Gastroesophageal sphincter (tissue), 4 donors: ENCODE measurements around the gene RAD51B. TPM values are rescaled to one million over a fixed set of nuclear protein-coding genes. Genes with fewer than 3 reads are reported as not detected.

Experiments used
- ATAC-seq: fragments of 150-250 bp; one replicate; pipeline ENCODE4 v1.9.1; 2016; ENCODE audit warnings: mild to moderate bottlenecking, moderate library complexity
- H3K27ac ChIP-seq, 4 donors: fragments of 200-600 bp; sonication (generic) in 3 of 4; 1 replicate in 3 of 4; 2 replicates in 1 of 4; pipeline ENCODE4 v1.5.1; 2016 to 2019
- H3K27me3 ChIP-seq: fragments of 200-600 bp; sonication (generic); one replicate; pipeline ENCODE4 v1.5.1; 2019
- H3K36me3 ChIP-seq, 2 donors: fragments of 200-600 bp; sonication (generic); one replicate each; pipeline ENCODE4 v1.5.1; 2019; ENCODE audit warnings: control low read depth in 1 of 2
- H3K4me1 ChIP-seq, 3 donors: fragments of 200-600 bp; sonication (generic); 1 replicate in 2 of 3; 2 replicates in 1 of 3; pipeline ENCODE4 v1.5.1; 2016 to 2019; ENCODE audit warnings: control low read depth in 2 of 3
- H3K4me3 ChIP-seq, 2 donors: fragments of 200-600 bp; sonication (generic); one replicate each; pipeline ENCODE4 v1.5.1; 2019; ENCODE audit warnings: mild to moderate bottlenecking in 1 of 2, moderate library complexity in 1 of 2
- H3K9me3 ChIP-seq, 3 donors: fragments of 200-600 bp; sonication (generic); one replicate each; pipeline ENCODE4 v1.5.1; 2017 to 2019; ENCODE audit warnings: control low read depth in 2 of 3
- EP300 ChIP-seq: sonication (generic); formaldehyde crosslinking; IDR thresholded peaks from one replicate; pipeline ENCODE4 v1.6.1; 2017; ENCODE audit warnings: antibody characterized with exemption, mild to moderate bottlenecking
- POLR2A ChIP-seq, 2 donors: fragments of 450-650 bp; IDR thresholded peaks; one replicate each; pipeline ENCODE4 v1.6.1; 2017; ENCODE audit warnings: antibody characterized with exemption in 2 of 2, mild to moderate bottlenecking in 2 of 2, moderate library complexity in 1 of 2
- POLR2AphosphoS5 ChIP-seq: sonication (generic); formaldehyde crosslinking; IDR thresholded peaks from one replicate; pipeline ENCODE4 v1.6.1; 2017; ENCODE audit warnings: antibody characterized with exemption
- WGBS, 2 donors: methylation state at CpG; one replicate each; pipeline ENCODE4 v1.1.5; 2018; ENCODE audit warnings: low coverage in 1 of 2; 5-methylcytosine and 5-hydroxymethylcytosine counted together
- total RNA-seq, 4 donors: library from RNA; depleted of rRNA; stranded (reverse); fragments of >200 nt; gene quantifications; one replicate each; pipeline ENCODE4 v1.1.0, GENCODE V29; 2016
- TF ChIP-seq, protein P1 (sequence below), 4 experiments: fragments of 200-600 bp in 2 of 4; fragments of 450-650 bp in 2 of 4; sonication (generic) in 1 of 4; IDR thresholded peaks; one replicate each; pipeline ENCODE4 v1.5.1; 2017 to 2019; ENCODE audit warnings: antibody characterized with exemption in 4 of 4, mild to moderate bottlenecking in 2 of 4, moderate library complexity in 2 of 4

RAD51B gene
- total RNA-seq, 4 donors from 2014 or later = 5.1 to 7.0 (median 6.0) TPM

- Histone ChIP-seq H3K9me3 (no peaks in the 10 kb centered on the region), H3K36me3 (no peaks in the 10 kb centered on the region), H3K27ac (peak overlapping the region; percentile 80 to 98 (median 84)), H3K4me3 (no peak overlapping the region), H3K27me3 (no peaks in the 10 kb centered on the region), H3K4me1 (peaks cover 22 to 91% (median 29%) of the 10 kb centered on the region in 3 donors)
- WGBS, 2 donors = 25 to 32% methylated on average over 3 to 4 of the region's 4 CpGs
- TF ChIP-seq POLR2AphosphoS5 = peak; percentile 67
- no peak for TF ChIP-seq EP300
- no peak for TF ChIP-seq POLR2A (IDR thresholded peaks at IDR 0.05)
- TF ChIP-seq, protein P1, sequence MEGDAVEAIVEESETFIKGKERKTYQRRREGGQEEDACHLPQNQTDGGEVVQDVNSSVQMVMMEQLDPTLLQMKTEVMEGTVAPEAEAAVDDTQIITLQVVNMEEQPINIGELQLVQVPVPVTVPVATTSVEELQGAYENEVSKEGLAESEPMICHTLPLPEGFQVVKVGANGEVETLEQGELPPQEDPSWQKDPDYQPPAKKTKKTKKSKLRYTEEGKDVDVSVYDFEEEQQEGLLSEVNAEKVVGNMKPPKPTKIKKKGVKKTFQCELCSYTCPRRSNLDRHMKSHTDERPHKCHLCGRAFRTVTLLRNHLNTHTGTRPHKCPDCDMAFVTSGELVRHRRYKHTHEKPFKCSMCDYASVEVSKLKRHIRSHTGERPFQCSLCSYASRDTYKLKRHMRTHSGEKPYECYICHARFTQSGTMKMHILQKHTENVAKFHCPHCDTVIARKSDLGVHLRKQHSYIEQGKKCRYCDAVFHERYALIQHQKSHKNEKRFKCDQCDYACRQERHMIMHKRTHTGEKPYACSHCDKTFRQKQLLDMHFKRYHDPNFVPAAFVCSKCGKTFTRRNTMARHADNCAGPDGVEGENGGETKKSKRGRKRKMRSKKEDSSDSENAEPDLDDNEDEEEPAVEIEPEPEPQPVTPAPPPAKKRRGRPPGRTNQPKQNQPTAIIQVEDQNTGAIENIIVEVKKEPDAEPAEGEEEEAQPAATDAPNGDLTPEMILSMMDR (IDR thresholded peaks at IDR 0.05) = no peak
- ATAC-seq = peak; percentile 40
Measured at GRCh38 chr14:68143341-68143841, 323.8 kb downstream of the RAD51B start.

DNA sequence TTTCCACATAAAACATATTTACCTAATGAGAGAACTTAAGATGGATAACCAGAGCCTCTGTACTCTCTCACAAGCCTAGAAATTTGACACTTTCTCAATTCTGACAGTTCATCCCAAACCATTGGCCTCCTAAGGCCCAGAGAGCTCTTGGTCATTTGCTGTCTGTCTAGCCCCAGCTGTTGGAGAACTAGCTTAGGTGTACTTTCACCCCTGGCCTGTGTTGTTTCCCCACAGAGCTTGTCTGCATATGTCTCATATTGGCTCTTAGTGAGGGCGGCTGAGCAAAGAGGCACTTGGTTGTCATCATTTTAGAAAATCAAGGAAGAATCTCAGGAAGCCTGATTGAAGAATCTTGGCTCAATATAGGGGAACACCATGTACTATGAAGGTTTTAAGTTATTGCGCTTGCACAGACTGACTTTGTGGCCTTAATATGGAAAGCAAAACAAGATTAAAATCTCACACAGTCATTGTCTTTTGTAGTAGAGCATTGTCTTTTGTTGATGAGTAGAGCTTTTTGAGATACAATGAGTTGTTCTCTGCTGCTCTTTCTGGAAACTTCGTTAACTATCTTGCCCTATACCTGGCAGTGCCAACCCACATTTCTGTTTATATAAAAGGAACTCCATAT lies 324.6 kb downstream of the RAD51B start:
- H3K36me3 ChIP-seq = no peaks in the 10 kb centered on the region
- H3K27ac ChIP-seq = peak overlapping the region; percentile 80 to 98 (median 84)
- ATAC-seq = peak; percentile 91
- peaks cover 22 to 83% (median 29%) of the 10 kb centered on the region in 3 donors for H3K4me1 ChIP-seq
- no peaks in the 10 kb centered on the region for H3K27me3 ChIP-seq
- H3K9me3 ChIP-seq = no peaks in the 10 kb centered on the region
- 48 to 49% methylated on average over 2 to 3 of the region's 3 CpGs for WGBS, 2 donors
- H3K4me3 ChIP-seq = no peak overlapping the region
- TF ChIP-seq POLR2AphosphoS5 (peak; percentile 92), EP300 (peak; percentile 34), POLR2A (IDR thresholded peaks at IDR 0.05) (no peak)
- TF ChIP-seq, protein P1 (IDR thresholded peaks at IDR 0.05) = peak in 1 of 4 experiments; percentile 12

DNA sequence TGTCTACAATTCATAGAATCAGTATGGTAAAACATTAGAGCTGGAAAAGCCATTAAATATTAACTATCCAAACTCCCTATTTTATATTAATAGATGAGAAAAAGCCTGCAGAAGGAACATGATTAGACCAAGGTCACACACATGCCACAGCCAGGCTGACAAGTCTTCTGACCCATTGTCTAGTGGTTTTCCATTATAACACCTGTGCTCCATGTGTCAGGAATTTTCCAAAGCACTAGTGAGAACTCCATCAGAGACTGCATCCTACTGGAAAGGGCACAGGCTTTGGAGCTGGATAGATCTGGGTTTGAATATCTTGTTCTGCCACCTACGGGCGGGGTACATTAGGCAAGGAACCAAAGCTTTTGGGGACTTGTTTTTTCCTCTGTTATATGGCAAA lies 325.5 kb downstream of the RAD51B start:
- no peaks in the 10 kb centered on the region for H3K9me3 ChIP-seq
- TF ChIP-seq EP300 = no peak
- TF ChIP-seq, protein P1 (IDR thresholded peaks at IDR 0.05) = no peak
- no peak for TF ChIP-seq POLR2A (IDR thresholded peaks at IDR 0.05)
- no peak for TF ChIP-seq POLR2AphosphoS5
- H3K4me3 ChIP-seq = no peak overlapping the region
- no peaks in the 10 kb centered on the region for H3K36me3 ChIP-seq
- ATAC-seq = no peak
- no peaks in the 10 kb centered on the region for H3K27me3 ChIP-seq
- WGBS, 2 donors = 76% methylated on average over 2 of the region's 2 CpGs; no CpG with 5 or more reads in 1 of the 2 donors
- peaks cover 15 to 75% (median 20%) of the 10 kb centered on the region in 3 donors for H3K4me1 ChIP-seq
- H3K27ac ChIP-seq = peak overlapping the region; percentile 80 to 98 (median 84)

DNA sequence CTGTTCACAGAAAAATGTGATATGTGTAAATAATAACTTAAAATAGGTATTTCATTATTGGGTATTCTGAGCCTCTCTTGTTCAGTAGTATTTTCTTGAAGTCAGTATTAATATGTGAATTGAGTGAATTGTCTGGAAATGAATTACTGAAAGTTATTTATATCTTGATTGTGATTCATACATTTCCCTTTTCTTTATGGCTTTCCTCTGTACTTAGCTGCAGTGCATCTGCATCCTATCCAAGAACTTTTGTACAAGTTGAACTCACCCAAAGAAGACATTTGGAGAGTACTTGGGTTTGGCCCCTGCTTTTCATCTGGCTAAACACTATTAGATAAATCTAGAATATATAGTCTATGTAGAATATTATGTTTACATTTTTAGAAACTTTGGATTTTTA lies 326.0 kb downstream of the RAD51B start:
- peaks cover 12 to 70% (median 17%) of the 10 kb centered on the region in 3 donors for H3K4me1 ChIP-seq
- no peak for ATAC-seq
- TF ChIP-seq, protein P1 (IDR thresholded peaks at IDR 0.05) = no peak
- TF ChIP-seq EP300 = no peak
- TF ChIP-seq POLR2A (IDR thresholded peaks at IDR 0.05) = no peak
- TF ChIP-seq POLR2AphosphoS5 = no peak
- H3K27ac ChIP-seq = peak overlapping the region; percentile 80 to 98 (median 84)
- no peaks in the 10 kb centered on the region for H3K9me3 ChIP-seq
- H3K4me3 ChIP-seq = no peak overlapping the region
- no peaks in the 10 kb centered on the region for H3K27me3 ChIP-seq
- no peaks in the 10 kb centered on the region for H3K36me3 ChIP-seq

DNA sequence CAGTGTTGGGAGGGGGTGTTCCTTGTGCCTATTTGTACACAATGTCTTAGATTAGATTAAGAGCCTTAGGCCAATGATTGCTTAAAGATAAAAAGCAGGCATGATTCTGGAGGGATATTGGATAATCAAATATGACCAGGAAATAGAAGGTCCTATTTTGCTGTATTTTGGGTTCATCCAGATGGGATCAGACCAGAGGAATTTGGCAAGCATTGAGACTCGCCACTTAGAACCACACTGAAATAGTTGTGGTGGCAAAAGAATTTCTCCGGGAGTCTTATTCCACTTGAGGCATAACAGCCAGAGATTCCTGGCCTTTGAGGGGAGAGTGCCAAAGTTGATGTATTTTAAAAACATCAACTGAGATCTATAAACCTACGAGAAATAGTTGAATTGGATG lies 327.2 kb downstream of the RAD51B start:
- 24 to 32% methylated on average over 3 of the region's 3 CpGs for WGBS, 2 donors
- Histone ChIP-seq H3K27me3 (no peaks in the 10 kb centered on the region), H3K4me1 (peaks cover 11 to 57% (median 14%) of the 10 kb centered on the region in 3 donors), H3K9me3 (no peaks in the 10 kb centered on the region), H3K4me3 (no peak overlapping the region), H3K27ac (peak overlapping the region; percentile 63 to 85 (median 82)), H3K36me3 (no peaks in the 10 kb centered on the region)
- TF ChIP-seq EP300 (no peak), POLR2A (IDR thresholded peaks at IDR 0.05) (no peak), POLR2AphosphoS5 (no peak)
- TF ChIP-seq, protein P1 (IDR thresholded peaks at IDR 0.05) = no peak
- no peak for ATAC-seq
